ENCODE measurements around the gene TMEM116. TPM values are rescaled to one million over a fixed set of nuclear protein-coding genes. Genes with fewer than 3 reads are reported as not detected.

The TMEM116 gene
- total RNA-seq (2013; cell fraction: nucleolus; rRNA removed), result 33.3 and 36.8 TPM in 2 replicates
- total RNA-seq (2014; rRNA removed) (6.0 and 7.2 TPM in 2 replicates), total RNA-seq (2014; rRNA removed; fragmentation: Illumina TruSeq; extraction: Trizol) (8.9 and 9.2 TPM in 2 replicates), total RNA-seq (2021) (5.5 and 6.0 TPM in 2 replicates), polyA plus RNA-seq (2011; rRNA removed) (25.7 and 31.0 TPM in 2 replicates), polyA plus RNA-seq (2014; fragmentation: Illumina TruSeq; extraction: Trizol) (7.6 and 7.8 TPM in 2 replicates), polyA plus RNA-seq (2014; fragmentation: Nextera tagmentation; extraction: Ambion mirVana) (10 to 100 TPM in 1 of 2 experiments, 1 to 10 TPM in 1; 7.9 to 13.5 TPM), polyA plus RNA-seq (2014; rRNA removed) (7.7 and 8.0 TPM in 2 replicates), polyA plus RNA-seq (2016; fragmentation: Nextera tagmentation; extraction: Ambion mirVana) (10 to 100 TPM; 10.9 to 13.0 TPM), polyA minus RNA-seq (2011; rRNA and poly(A)+ RNA removed) (17.7 and 21.4 TPM in 2 replicates), Bru-seq, nascent RNA (percentile 50 among the genes with signal in this experiment), BruChase-seq, experiment 1, labeled RNA remaining after a 6-hour chase (percentile 50 among the genes with signal in this experiment), BruChase-seq, experiment 2, labeled RNA remaining after a 2-hour chase (percentile 48 among the genes with signal in this experiment)
- 5.5 TPM for polyA plus RNA-seq (2011; ENCODE audit: low read depth)
- polyA plus RNA-seq (2011; cell fraction: cytosol; rRNA removed), result 24.2 and 25.7 TPM in 2 replicates
- polyA plus RNA-seq (2011; cell fraction: nucleus; rRNA removed), result 13.8 and 16.2 TPM in 2 replicates
- polyA plus RNA-seq (2012), result 6.6 and 7.2 TPM in 2 replicates
- 6.1 and 9.0 TPM in 2 replicates for polyA minus RNA-seq (2011; cell fraction: cytosol; rRNA and poly(A)+ RNA removed)
- 15.1 and 30.0 TPM in 2 replicates for polyA minus RNA-seq (2011; cell fraction: nucleus; rRNA and poly(A)+ RNA removed)
- long read RNA-seq, experiment 1, partial matches to known transcripts, result 0 of 6 reads
- long read RNA-seq, experiment 1, other reads (novel, unspliced or antisense), result 5 of 6 reads
- long read RNA-seq, experiment 2, transcript TMEM116-213 (10 exons, 1,446 nt), result major isoform, 7 of 36 reads
- long read RNA-seq, experiment 2, partial matches to known transcripts, result 1 of 36 reads
- long read RNA-seq, experiment 2, other reads (novel, unspliced or antisense), result 18 of 36 reads

DNA sequence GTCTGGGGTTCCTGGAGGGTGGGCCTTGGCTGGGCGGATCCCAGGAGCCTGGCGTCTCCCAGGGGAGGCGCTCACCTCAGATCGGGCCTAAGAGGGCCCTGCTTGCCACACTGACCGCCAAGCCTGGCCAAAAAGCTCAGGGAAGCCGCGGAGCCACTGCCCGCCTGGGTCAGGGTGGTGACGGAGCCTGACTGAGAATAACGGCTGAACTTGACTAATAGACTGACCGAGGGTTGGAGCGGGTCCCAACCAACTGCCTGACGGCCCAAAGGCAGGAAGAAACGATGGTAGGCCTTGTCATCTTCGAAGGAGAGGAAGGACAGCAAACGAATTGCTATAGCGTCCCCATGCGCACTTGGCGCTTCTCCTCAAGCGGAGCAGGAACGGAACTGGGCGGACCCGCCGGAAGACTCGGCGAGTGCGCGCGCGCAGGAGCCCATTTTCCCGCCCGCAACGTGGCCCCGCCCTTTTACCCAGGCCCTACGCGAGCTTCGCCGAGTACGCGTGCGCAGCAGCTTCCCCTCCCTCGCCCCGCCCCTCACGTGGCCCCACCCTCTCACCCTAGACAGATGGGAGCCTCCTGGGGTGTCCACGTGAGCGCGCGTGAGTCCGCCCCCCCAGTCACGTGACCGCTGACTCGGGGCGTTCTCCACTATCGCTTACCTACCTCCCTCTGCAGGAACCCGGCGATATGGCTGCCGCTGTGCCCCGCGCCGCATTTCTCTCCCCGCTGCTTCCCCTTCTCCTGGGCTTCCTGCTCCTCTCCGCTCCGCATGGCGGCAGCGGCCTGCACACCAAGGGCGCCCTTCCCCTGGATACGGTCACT is at the start of gene TMEM116, which contains the start of gene ERP29:
Gene TMEM116, minus strand, starts transcription at position 391 of the 826 bp plus-strand sequence. CDS start 7,895 bp downstream, outside the sequence.
Gene ERP29, plus strand, starts transcription at position 652 of the 826 bp plus-strand sequence. Its CDS starts 40 bp downstream, at position 692.
- ChIA-PET SMC1A (ENCODE audit: uncharacterized antibody, unreplicated experiment) (interaction anchor here (1.4 to 5.4 kb wide), 4 partner anchors 10 to 69 kb away, joined by 3 to 51 read pairs (median 14); no protein-coding TSS in a partner anchor), CTCF (interaction anchor here (0.7 to 5.4 kb wide), 11 partner anchors 9 to 553 kb away, joined by 3 to 40 read pairs (median 4); partner anchors contain the start of gene TRAFD1), RAD21 (ENCODE audit: unreplicated experiment) (interaction anchor here (0.6 to 4.0 kb wide), 21 partner anchors 10 to 374 kb away, joined by 3 to 61 read pairs (median 4); partner anchors contain the start of genes MAPKAPK5 and TRAFD1), POLR2A (interaction anchor here (0.6 to 2.8 kb wide), 14 partner anchors 9 to 374 kb away, joined by 3 to 17 read pairs (median 4); partner anchors contain the start of gene NAA25)
- Histone ChIP-seq H3K9me3 (replicated peaks; ENCODE audit: control insufficient read depth, insufficient read depth, low read length) (peaks cover 2% of the 10 kb centered on the region; the same call in 2 of the 3 replicates), H3K9ac (ENCODE audit: control insufficient read depth, insufficient read depth, low read length) (peak within 1 kb of the TSS; percentile 89), H3K36me3 (ENCODE audit: control insufficient read depth in 2 of 2, insufficient read depth in 2 of 2, low read length in 1 of 2) (peaks cover 0 to 7% of the 10 kb centered on the region in 2 experiments; a peak in 2 of 4 replicates), H3K4me1 (ENCODE audit: control insufficient read depth, insufficient read depth, low read length) (peaks cover 16% of the 10 kb centered on the region; the same call in 1 of the 2 replicates), H3K27ac (ENCODE audit: control insufficient read depth, insufficient read depth) (peak within 1 kb of the TSS; percentile 97), H3K4me3 (peak within 1 kb of the TSS; percentile 97), H3K79me2 (ENCODE audit: control insufficient read depth, insufficient read depth, low read length) (peaks cover 60% of the 10 kb centered on the region), H3K27me3 (replicated peaks in 1 of 2; ENCODE audit: control insufficient read depth in 2 of 2, insufficient read depth in 2 of 2, low read length in 1 of 2) (no peaks in the 10 kb centered on the region), H4K20me1 (ENCODE audit: control insufficient read depth, insufficient read depth) (no peaks in the 10 kb centered on the region), H2AFZ (ENCODE audit: control insufficient read depth, low read depth, low read length) (peak within 1 kb of the TSS; percentile 90), H3K4me2 (ENCODE audit: control insufficient read depth, insufficient read depth) (peak within 1 kb of the TSS; percentile 93)
- FAIRE-seq (peak; percentile 47), ATAC-seq (peak; percentile 82), DNase-seq (ENCODE audit: low read depth, low spot score) (peak; percentile 98)
- intact Hi-C loops (cut with micrococcal nuclease; ENCODE audit: unreplicated experiment) (loop anchor here (5.0 to 10.0 kb wide), 3 partner anchors 66 to 372 kb away; partner anchors contain the start of genes HECTD4 and TRAFD1), in situ Hi-C loops (cut with MboI) (loop anchor here (5.0 kb wide), 1 partner anchor 66 kb away; no protein-coding TSS in a partner anchor)
- under 1% methylated on average over 59 of the region's 67 CpGs for WGBS (ENCODE audit: insufficient coverage, insufficient replicate concordance, low lambda C conversion rate, missing lambda C conversion rate)
- BruUV-seq (replicated peaks), result TSS peak; percentile 93
- TF ChIP-seq BACH1 (IDR thresholded peaks at IDR 0.05; ENCODE audit: borderline replicate concordance) (peak; percentile 34; the same call in 1 of the 2 replicates), SUZ12 (IDR thresholded peaks at IDR 0.05; ENCODE audit: unreplicated experiment) (no peak), YY1 (IDR thresholded peaks at IDR 0.05; ENCODE audit: low read depth, low read length) (peak; percentile 89), ESRRA (IDR thresholded peaks at IDR 0.05; ENCODE audit: low read length) (no peak), EED (IDR thresholded peaks at IDR 0.05; ENCODE audit: low read depth) (peak; percentile 24; the same call in 1 of the 2 replicates), SREBF1 (IDR thresholded peaks at IDR 0.05; ENCODE audit: low read length) (no peak; the same call in 1 of the 2 replicates), KAT2A (conservative IDR thresholded peaks at IDR 0.05; ENCODE audit: control insufficient read depth, low read depth, low read length) (no peak), SIN3A (IDR thresholded peaks at IDR 0.05; ENCODE audit: low read depth, low read length) (0 out of 2 replicates have a peak, but pooled peaks have one; percentile 16), MYC (IDR thresholded peaks at IDR 0.05; ENCODE audit: insufficient read depth, insufficient read length, insufficient replicate concordance, low read length, severe bottlenecking) (no peak), SP1 (IDR thresholded peaks at IDR 0.05; ENCODE audit: low read depth, low read length) (peak; percentile 56)
- TF ChIP-seq, protein P1, sequence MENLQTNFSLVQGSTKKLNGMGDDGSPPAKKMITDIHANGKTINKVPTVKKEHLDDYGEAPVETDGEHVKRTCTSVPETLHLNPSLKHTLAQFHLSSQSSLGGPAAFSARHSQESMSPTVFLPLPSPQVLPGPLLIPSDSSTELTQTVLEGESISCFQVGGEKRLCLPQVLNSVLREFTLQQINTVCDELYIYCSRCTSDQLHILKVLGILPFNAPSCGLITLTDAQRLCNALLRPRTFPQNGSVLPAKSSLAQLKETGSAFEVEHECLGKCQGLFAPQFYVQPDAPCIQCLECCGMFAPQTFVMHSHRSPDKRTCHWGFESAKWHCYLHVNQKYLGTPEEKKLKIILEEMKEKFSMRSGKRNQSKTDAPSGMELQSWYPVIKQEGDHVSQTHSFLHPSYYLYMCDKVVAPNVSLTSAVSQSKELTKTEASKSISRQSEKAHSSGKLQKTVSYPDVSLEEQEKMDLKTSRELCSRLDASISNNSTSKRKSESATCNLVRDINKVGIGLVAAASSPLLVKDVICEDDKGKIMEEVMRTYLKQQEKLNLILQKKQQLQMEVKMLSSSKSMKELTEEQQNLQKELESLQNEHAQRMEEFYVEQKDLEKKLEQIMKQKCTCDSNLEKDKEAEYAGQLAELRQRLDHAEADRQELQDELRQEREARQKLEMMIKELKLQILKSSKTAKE (IDR thresholded peaks at IDR 0.05; ENCODE audit: low read depth, poor library complexity, severe bottlenecking), result no peak
- TF ChIP-seq, protein P2, sequence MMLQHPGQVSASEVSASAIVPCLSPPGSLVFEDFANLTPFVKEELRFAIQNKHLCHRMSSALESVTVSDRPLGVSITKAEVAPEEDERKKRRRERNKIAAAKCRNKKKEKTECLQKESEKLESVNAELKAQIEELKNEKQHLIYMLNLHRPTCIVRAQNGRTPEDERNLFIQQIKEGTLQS (IDR thresholded peaks at IDR 0.05; ENCODE audit: borderline replicate concordance, extremely low read depth, low read depth, low read length), result peak; percentile 97

Data from GM12878 (cell line).